Suprapubic skin (tissue), 4 donors: ENCODE results near the gene DDAH1. TPM values are rescaled to one million over a fixed set of nuclear protein-coding genes. Genes with fewer than 3 reads are reported as not detected.

Experiments
- DNase-seq, 2 donors: peaks; one replicate each; pipeline ENCODE4 v3.0.0-alpha.2; 2019; ENCODE audit warnings: low spot score in 2 of 2
- H3K27ac ChIP-seq: fragments of 200-600 bp; sonication (generic); one replicate; pipeline ENCODE4 v1.5.1; 2019
- H3K27me3 ChIP-seq: fragments of 200-600 bp; sonication (generic); one replicate; pipeline ENCODE4 v1.5.1; 2019
- H3K36me3 ChIP-seq: fragments of 200-600 bp; sonication (generic); one replicate; pipeline ENCODE4 v1.5.1; 2019
- H3K4me1 ChIP-seq: fragments of 200-600 bp; sonication (generic); one replicate; pipeline ENCODE4 v1.5.1; 2019
- H3K4me3 ChIP-seq: fragments of 200-600 bp; sonication (generic); one replicate; pipeline ENCODE4 v1.5.1; 2019; ENCODE audit warnings: mild to moderate bottlenecking
- H3K9me3 ChIP-seq: fragments of 200-600 bp; sonication (generic); one replicate; pipeline ENCODE4 v1.5.1; 2019
- CTCF ChIP-seq, 2 donors: fragments of 200-600 bp in 1 of 2; fragments of 450-650 bp in 1 of 2; sonication (generic) in 1 of 2; IDR thresholded peaks; one replicate each; pipeline ENCODE4 v1.5.1; 2016 to 2019; ENCODE audit warnings: antibody characterized with exemption in 2 of 2, mild to moderate bottlenecking in 1 of 2, moderate library complexity in 1 of 2
- EP300 ChIP-seq: sonication (generic); formaldehyde crosslinking; IDR thresholded peaks from one replicate; pipeline ENCODE4 v1.6.1; 2017; ENCODE audit warnings: antibody characterized with exemption
- POLR2A ChIP-seq, 2 donors: fragments of 450-650 bp; IDR thresholded peaks; one replicate each; pipeline ENCODE4 v1.6.1; 2017; ENCODE audit warnings: antibody characterized with exemption in 2 of 2, mild to moderate bottlenecking in 2 of 2, moderate library complexity in 2 of 2
- POLR2AphosphoS5 ChIP-seq, 3 donors: sonication (generic); formaldehyde crosslinking; IDR thresholded peaks; one replicate each; pipeline ENCODE4 v1.6.1; 2017; ENCODE audit warnings: antibody characterized with exemption in 3 of 3
- WGBS: methylation state at CpG from one replicate; pipeline ENCODE4 v1.1.5; 2018; 5-methylcytosine and 5-hydroxymethylcytosine counted together
- total RNA-seq, 4 donors: library from RNA; depleted of rRNA; stranded (reverse); fragments of >200 nt; gene quantifications; one replicate each; pipeline ENCODE4 v1.1.0, GENCODE V29; 2016

The DDAH1 gene
- total RNA-seq, 4 donors from 2014 or later, result 10.4 to 19.6 (median 15.5) TPM

GRCh38 chr1:85339656-85340399 is 125.1 kb downstream of the DDAH1 start:
- WGBS, result 63% methylated on average over 7 of the region's 7 CpGs
- Histone ChIP-seq H3K27me3 (no peaks in the 10 kb centered on the region), H3K36me3 (no peaks in the 10 kb centered on the region), H3K4me3 (no peak overlapping the region), H3K27ac (no peak overlapping the region), H3K9me3 (no peaks in the 10 kb centered on the region), H3K4me1 (peaks cover 15% of the 10 kb centered on the region)
- no peak for TF ChIP-seq POLR2A (IDR thresholded peaks at IDR 0.05)
- TF ChIP-seq POLR2AphosphoS5 (IDR thresholded peaks at IDR 0.05), result no peak
- no peak for TF ChIP-seq EP300
- TF ChIP-seq CTCF (IDR thresholded peaks at IDR 0.05), result no peak
- no peak for DNase-seq

- no peak overlapping the region for H3K27ac ChIP-seq
- H3K9me3 ChIP-seq, result no peaks in the 10 kb centered on the region
- peaks cover 12% of the 10 kb centered on the region for H3K4me1 ChIP-seq
- no peaks in the 10 kb centered on the region for H3K36me3 ChIP-seq
- no peaks in the 10 kb centered on the region for H3K27me3 ChIP-seq
- TF ChIP-seq POLR2A (IDR thresholded peaks at IDR 0.05), result no peak
- no peak for TF ChIP-seq EP300
- DNase-seq, result no peak
- no peak overlapping the region for H3K4me3 ChIP-seq
- WGBS, result 63% methylated on average over 5 of the region's 5 CpGs
Observed at GRCh38 chr1:85339089-85339488, 125.9 kb downstream of the DDAH1 start.

- no peak for DNase-seq
- no peaks in the 10 kb centered on the region for H3K27me3 ChIP-seq
- no peaks in the 10 kb centered on the region for H3K36me3 ChIP-seq
- no peak overlapping the region for H3K4me3 ChIP-seq
- no peaks in the 10 kb centered on the region for H3K9me3 ChIP-seq
- WGBS, result 77% methylated on average over 2 of the region's 2 CpGs
- no peak overlapping the region for H3K27ac ChIP-seq
- TF ChIP-seq EP300 (no peak), CTCF (IDR thresholded peaks at IDR 0.05) (no peak), POLR2A (IDR thresholded peaks at IDR 0.05) (no peak), POLR2AphosphoS5 (IDR thresholded peaks at IDR 0.05) (no peak)
- peaks cover 10% of the 10 kb centered on the region for H3K4me1 ChIP-seq
Observed at GRCh38 chr1:85334962-85335361, 130.0 kb downstream of the DDAH1 start.

GRCh38 chr1:85333186-85333585 is 131.8 kb downstream of the DDAH1 start:
- peaks cover 11% of the 10 kb centered on the region for H3K4me1 ChIP-seq
- WGBS, result 92% methylated on average over 1 of the region's 1 CpG
- no peaks in the 10 kb centered on the region for H3K9me3 ChIP-seq
- no peaks in the 10 kb centered on the region for H3K27me3 ChIP-seq
- no peaks in the 10 kb centered on the region for H3K36me3 ChIP-seq
- DNase-seq, result no peak
- H3K27ac ChIP-seq, result no peak overlapping the region
- TF ChIP-seq CTCF (IDR thresholded peaks at IDR 0.05) (no peak), POLR2AphosphoS5 (IDR thresholded peaks at IDR 0.05) (no peak), POLR2A (IDR thresholded peaks at IDR 0.05) (no peak), EP300 (no peak)
- H3K4me3 ChIP-seq, result no peak overlapping the region

- no peak for DNase-seq
- TF ChIP-seq EP300 (no peak), POLR2AphosphoS5 (IDR thresholded peaks at IDR 0.05) (no peak), POLR2A (IDR thresholded peaks at IDR 0.05) (no peak), CTCF (IDR thresholded peaks at IDR 0.05) (no peak)
- no peak overlapping the region for H3K27ac ChIP-seq
- H3K4me3 ChIP-seq, result no peak overlapping the region
- no CpG with 5 or more reads among the region's 1 CpG for WGBS
- no peaks in the 10 kb centered on the region for H3K27me3 ChIP-seq
- H3K9me3 ChIP-seq, result no peaks in the 10 kb centered on the region
- no peaks in the 10 kb centered on the region for H3K36me3 ChIP-seq
- H3K4me1 ChIP-seq, result peaks cover 11% of the 10 kb centered on the region
Observed at GRCh38 chr1:85332575-85332974, 132.4 kb downstream of the DDAH1 start.
